SK-N-SH treated with all-trans-retinoic acid at 6 μM for 48 hours (cell line): ENCODE results near the gene KLF9.
A peak's percentile ranks its signal among the peaks of the same experiment; 100 is the strongest.

Experiments used
- ATAC-seq: fragments of 200-7000 bp; cut with Tn5 transposase; 3 replicates; pipeline ENCODE4 v1.9.1; 2020; ENCODE audit warnings: mild to moderate bottlenecking, moderate library complexity
- ARNTL ChIP-seq: fragments of 450-650 bp; formaldehyde crosslinking; IDR thresholded peaks from 2 replicates; pipeline ENCODE4 v1.5.0; 2020; ENCODE audit warnings: low read depth, mild to moderate bottlenecking, moderate library complexity, borderline replicate concordance
- CREB5 ChIP-seq: fragments of 250-450 bp; sonication (Bioruptor Pico); IDR thresholded peaks from 2 replicates; pipeline ENCODE4 v1.5.1; 2020; ENCODE audit warnings: low read depth, mild to moderate bottlenecking, moderate library complexity
- CSRNP3 ChIP-seq: fragments of 250-450 bp; sonication (Bioruptor Pico); IDR thresholded peaks from 2 replicates; pipeline ENCODE4 v1.5.1; 2021; ENCODE audit warnings: mild to moderate bottlenecking, moderate library complexity
- ESRRG ChIP-seq: fragments of 250-450 bp; sonication (Bioruptor Pico); IDR thresholded peaks from 2 replicates; pipeline ENCODE4 v1.6.1; 2021; ENCODE audit warnings: mild to moderate bottlenecking
- GLIS3 ChIP-seq: fragments of 250-450 bp; sonication (Bioruptor Pico); IDR thresholded peaks from 2 replicates; pipeline ENCODE4 v1.5.0; 2020; ENCODE audit warnings: mild to moderate bottlenecking, moderate library complexity
- ISL1 ChIP-seq: fragments of 250-450 bp; sonication (Bioruptor Pico); IDR thresholded peaks from 2 replicates; pipeline ENCODE4 v2.1.2; 2022; ENCODE audit warnings: mild to moderate bottlenecking, moderate library complexity
- PATZ1 ChIP-seq: fragments of 250-450 bp; sonication (Bioruptor Pico); IDR thresholded peaks from 2 replicates; pipeline ENCODE4 v1.8.0; 2020; ENCODE audit warnings: mild to moderate bottlenecking, moderate library complexity, borderline replicate concordance
- RARB ChIP-seq: fragments of 250-450 bp; sonication (Bioruptor Pico); IDR thresholded peaks from 2 replicates; pipeline ENCODE4 v1.8.0; 2021; ENCODE audit warnings: mild to moderate bottlenecking, moderate library complexity
- SNAI2 ChIP-seq: fragments of 250-450 bp; sonication (Bioruptor Pico); IDR thresholded peaks from 2 replicates; pipeline ENCODE4 v1.5.0; 2020; ENCODE audit warnings: mild to moderate bottlenecking, moderate library complexity
- TOX ChIP-seq: fragments of 250-450 bp; sonication (Bioruptor Pico); IDR thresholded peaks from 2 replicates; pipeline ENCODE4 v1.8.0; 2021; ENCODE audit warnings: mild to moderate bottlenecking, moderate library complexity, borderline replicate concordance
- TSHZ2 ChIP-seq: fragments of 250-450 bp; sonication (Bioruptor Pico); IDR thresholded peaks from 2 replicates; pipeline ENCODE4 v1.5.0; 2020; ENCODE audit warnings: mild to moderate bottlenecking, moderate library complexity
- ZFP30 ChIP-seq: fragments of 450-650 bp; formaldehyde crosslinking; IDR thresholded peaks from 2 replicates; pipeline ENCODE4 v1.5.0; 2022; ENCODE audit warnings: mild to moderate bottlenecking, moderate library complexity
- ZNF565 ChIP-seq: fragments of 450-650 bp; formaldehyde crosslinking; conservative IDR thresholded peaks from 2 replicates; pipeline ENCODE4 v1.5.0; 2020; ENCODE audit warnings: low read depth, mild to moderate bottlenecking, moderate library complexity

The KLF9 gene

GRCh38 chr9:70420441-70421271 lies 6.2 kb upstream of the KLF9 start:
- ATAC-seq, result peak; percentile 56
- no peak for TF ChIP-seq ESRRG
- no peak for TF ChIP-seq CREB5 (CRISPR knock-in tag)
- TF ChIP-seq TSHZ2 (CRISPR knock-in tag), result peak; percentile 28; the same call in 1 of the 2 replicates
- TF ChIP-seq ZNF565, result no peak
- TF ChIP-seq CSRNP3 (CRISPR knock-in tag), result no peak
- 0 out of 2 replicates have a peak, but pooled peaks have one; percentile 26 for TF ChIP-seq ZFP30
- TF ChIP-seq GLIS3 (CRISPR knock-in tag), result 0 out of 2 replicates have a peak, but pooled peaks have one; percentile 6
- TF ChIP-seq ISL1 (CRISPR knock-in tag), result no peak

GRCh38 chr9:70419556-70420440 lies 5.3 kb upstream of the KLF9 start:
- ATAC-seq, result peak; percentile 67
- peak; percentile 37; the same call in 1 of the 2 replicates for TF ChIP-seq RARB (CRISPR knock-in tag)
- TF ChIP-seq TOX (CRISPR knock-in tag), result 0 out of 2 replicates have a peak, but pooled peaks have one; percentile 21
- TF ChIP-seq ISL1 (CRISPR knock-in tag), result no peak
- TF ChIP-seq SNAI2, result no peak; the same call in 1 of the 2 replicates
- TF ChIP-seq ZFP30, result peak; percentile 45; the same call in 1 of the 2 replicates
- TF ChIP-seq TSHZ2 (CRISPR knock-in tag), result peak; percentile 30; the same call in 1 of the 2 replicates

- TF ChIP-seq ARNTL (CRISPR knock-in tag) (0 out of 2 replicates have a peak, but pooled peaks have one; percentile 60), ISL1 (CRISPR knock-in tag) (no peak), PATZ1 (CRISPR knock-in tag) (peak; percentile 65; the same call in 1 of the 2 replicates), ESRRG (no peak)
- ATAC-seq, result peak; percentile 70
Observed at GRCh38 chr9:70418822-70419555, 4.5 kb upstream of the KLF9 start.
